SK-N-SH (cell line): ENCODE data around the gene PRKG1. TPM values are rescaled to one million over a fixed set of nuclear protein-coding genes. Genes with fewer than 3 reads are reported as not detected.

Source experiments
- CHD2 ChIP-seq: fragments of 150-350 bp; IDR thresholded peaks from 2 replicates; pipeline ENCODE4 v1.6.1; 2018; ENCODE audit warnings: low read length; ENCODE audit not compliant: partially characterized antibody
- ELF1 ChIP-seq: IDR thresholded peaks from 2 replicates; pipeline ENCODE4 v1.4.0; 2012
- EZH2phosphoT487 ChIP-seq: fragments of 200-600 bp; sonication (generic); IDR thresholded peaks from 2 replicates; pipeline ENCODE4 v1.6.1; 2017; ENCODE audit warnings: low read depth, mixed run types, mild to moderate bottlenecking, antibody characterized with exemption, moderate library complexity, borderline replicate concordance
- FOSL2 ChIP-seq: IDR thresholded peaks from 2 replicates; pipeline ENCODE4 v1.4.0; 2012; ENCODE audit warnings: low read depth, mild to moderate bottlenecking, moderate library complexity, borderline replicate concordance
- FOXM1 ChIP-seq: IDR thresholded peaks from 2 replicates; pipeline ENCODE4 v1.4.0; 2012; ENCODE audit warnings: low read depth, mild to moderate bottlenecking
- GATA2 ChIP-seq: sonication (generic); formaldehyde crosslinking; IDR thresholded peaks from 2 replicates; pipeline ENCODE4 v1.5.0; 2020; ENCODE audit warnings: mild to moderate bottlenecking, missing genetic modification reagents
- MXI1 ChIP-seq: IDR thresholded peaks from 2 replicates; pipeline ENCODE4 v1.6.1; 2012; ENCODE audit warnings: mild to moderate bottlenecking, low read depth, low read length, improper control_type of control experiment
- NRF1 ChIP-seq: IDR thresholded peaks from 2 replicates; pipeline ENCODE4 v1.6.1; 2012; ENCODE audit warnings: low read depth, mild to moderate bottlenecking, low read length
- POLR2AphosphoS5 ChIP-seq: IDR thresholded peaks from 2 replicates; pipeline ENCODE4 v1.6.1; 2012; ENCODE audit warnings: low read depth, low read length
- RAD21 ChIP-seq: IDR thresholded peaks from 2 replicates; pipeline ENCODE4 v1.6.1; 2012; ENCODE audit warnings: mild to moderate bottlenecking, low read length
- TAF1 ChIP-seq: IDR thresholded peaks from 2 replicates; pipeline ENCODE4 v1.6.1; 2012; ENCODE audit warnings: low read depth, mild to moderate bottlenecking, low read length, moderate library complexity, borderline replicate concordance
- TCF12 ChIP-seq: IDR thresholded peaks from 2 replicates; pipeline ENCODE4 v1.4.0; 2012
- USF2 ChIP-seq: fragments of 150-350 bp; IDR thresholded peaks from 2 replicates; pipeline ENCODE4 v1.6.1; 2017; ENCODE audit warnings: antibody characterized with exemption, low read length, low read depth, borderline replicate concordance
- YY1 ChIP-seq: IDR thresholded peaks from 2 replicates; pipeline ENCODE4 v1.4.0; 2012; ENCODE audit warnings: low read depth, mild to moderate bottlenecking
- polyA plus RNA-seq, 3 experiments: library from polyadenylated mRNA; depleted of rRNA; stranded (reverse); fragments of >200 nt; gene quantifications; 2 replicates each; pipeline ENCODE4 v1.2.3, GENCODE V29; 2012
- TF ChIP-seq, protein P1 (sequence below): fragments of 150-350 bp; IDR thresholded peaks from 2 replicates; pipeline ENCODE4 v1.6.1; 2016; ENCODE audit warnings: mild to moderate bottlenecking, low read depth, low read length
- TF ChIP-seq, protein P2 (sequence below): IDR thresholded peaks from 2 replicates; pipeline ENCODE4 v1.4.0; 2012; ENCODE audit warnings: low read depth, borderline replicate concordance
- TF ChIP-seq, protein P3 (sequence below): fragments of 200-600 bp; sonication (generic); IDR thresholded peaks from 2 replicates; pipeline ENCODE4 v1.6.1; 2017; ENCODE audit warnings: antibody characterized with exemption, mild to moderate bottlenecking, moderate library complexity

PRKG1 gene
- polyA plus RNA-seq, 1 of the 3 experiments (the other 2 are of a cell fraction), result 4.1 TPM

GRCh38 chr10:52318136-52318701 lies 1243.9 kb downstream of the PRKG1 start (continued):
- TF ChIP-seq, protein P1, sequence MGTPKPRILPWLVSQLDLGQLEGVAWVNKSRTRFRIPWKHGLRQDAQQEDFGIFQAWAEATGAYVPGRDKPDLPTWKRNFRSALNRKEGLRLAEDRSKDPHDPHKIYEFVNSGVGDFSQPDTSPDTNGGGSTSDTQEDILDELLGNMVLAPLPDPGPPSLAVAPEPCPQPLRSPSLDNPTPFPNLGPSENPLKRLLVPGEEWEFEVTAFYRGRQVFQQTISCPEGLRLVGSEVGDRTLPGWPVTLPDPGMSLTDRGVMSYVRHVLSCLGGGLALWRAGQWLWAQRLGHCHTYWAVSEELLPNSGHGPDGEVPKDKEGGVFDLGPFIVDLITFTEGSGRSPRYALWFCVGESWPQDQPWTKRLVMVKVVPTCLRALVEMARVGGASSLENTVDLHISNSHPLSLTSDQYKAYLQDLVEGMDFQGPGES, result no peak
- TF ChIP-seq, protein P2, sequence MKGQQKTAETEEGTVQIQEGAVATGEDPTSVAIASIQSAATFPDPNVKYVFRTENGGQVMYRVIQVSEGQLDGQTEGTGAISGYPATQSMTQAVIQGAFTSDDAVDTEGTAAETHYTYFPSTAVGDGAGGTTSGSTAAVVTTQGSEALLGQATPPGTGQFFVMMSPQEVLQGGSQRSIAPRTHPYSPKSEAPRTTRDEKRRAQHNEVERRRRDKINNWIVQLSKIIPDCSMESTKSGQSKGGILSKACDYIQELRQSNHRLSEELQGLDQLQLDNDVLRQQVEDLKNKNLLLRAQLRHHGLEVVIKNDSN, result no peak
- TF ChIP-seq MXI1 (no peak), TAF1 (0 out of 2 replicates have a peak, but pooled peaks have one; percentile 21), ELF1 (peak; percentile 22; the same call in 1 of the 2 replicates), USF2 (no peak), EZH2phosphoT487 (no peak), TCF12 (peak; percentile 65), YY1 (no peak), CHD2 (no peak), RAD21 (no peak), NRF1 (no peak), FOXM1 (no peak), FOSL2 (peak; percentile 31; the same call in 1 of the 2 replicates), POLR2AphosphoS5 (0 out of 2 replicates have a peak, but pooled peaks have one; percentile 32), GATA2 (CRISPR knock-in tag) (no peak)
- TF ChIP-seq, protein P3, sequence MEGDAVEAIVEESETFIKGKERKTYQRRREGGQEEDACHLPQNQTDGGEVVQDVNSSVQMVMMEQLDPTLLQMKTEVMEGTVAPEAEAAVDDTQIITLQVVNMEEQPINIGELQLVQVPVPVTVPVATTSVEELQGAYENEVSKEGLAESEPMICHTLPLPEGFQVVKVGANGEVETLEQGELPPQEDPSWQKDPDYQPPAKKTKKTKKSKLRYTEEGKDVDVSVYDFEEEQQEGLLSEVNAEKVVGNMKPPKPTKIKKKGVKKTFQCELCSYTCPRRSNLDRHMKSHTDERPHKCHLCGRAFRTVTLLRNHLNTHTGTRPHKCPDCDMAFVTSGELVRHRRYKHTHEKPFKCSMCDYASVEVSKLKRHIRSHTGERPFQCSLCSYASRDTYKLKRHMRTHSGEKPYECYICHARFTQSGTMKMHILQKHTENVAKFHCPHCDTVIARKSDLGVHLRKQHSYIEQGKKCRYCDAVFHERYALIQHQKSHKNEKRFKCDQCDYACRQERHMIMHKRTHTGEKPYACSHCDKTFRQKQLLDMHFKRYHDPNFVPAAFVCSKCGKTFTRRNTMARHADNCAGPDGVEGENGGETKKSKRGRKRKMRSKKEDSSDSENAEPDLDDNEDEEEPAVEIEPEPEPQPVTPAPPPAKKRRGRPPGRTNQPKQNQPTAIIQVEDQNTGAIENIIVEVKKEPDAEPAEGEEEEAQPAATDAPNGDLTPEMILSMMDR, result no peak
